CD4-positive, alpha-beta T cell (primary cell): ENCODE measurements around the gene LRRTM4. TPM values are rescaled to one million over a fixed set of nuclear protein-coding genes. Genes with fewer than 3 reads are reported as not detected.

Experiments used
- ATAC-seq: fragments of 200-7000 bp; cut with Tn5 transposase; one replicate; pipeline ENCODE4 v1.10.0; 2022; ENCODE audit warnings: mild to moderate bottlenecking; ENCODE audit not compliant: poor library complexity
- CTCF ChIA-PET: fragments of 350-600 bp; sonication (Branson Sonifier 250); formaldehyde crosslinking; loops from one replicate; lab custom pipeline; 2021; ENCODE audit warnings: antibody characterized with exemption, inconsistent platforms; lab: Charles Lee
- POLR2A ChIA-PET: fragments of 350-600 bp; sonication (Branson Sonifier 250); formaldehyde crosslinking; loops from one replicate; lab custom pipeline; 2021; ENCODE audit warnings: antibody characterized with exemption, inconsistent platforms; lab: Charles Lee
- DNase-seq, 14 experiments: peaks; one replicate each; pipeline ENCODE4 v3.0.0-alpha.2; 2013 to 2020; ENCODE audit warnings: mixed read lengths in 2 of 14
- H3K27ac ChIP-seq, 2 donors: one replicate each; pipeline versions ENCODE4 v1.5.1 to v1.7.0; 2013; ENCODE audit warnings: low read length in 2 of 2, low read depth in 1 of 2, mild to moderate bottlenecking in 1 of 2
- H3K27me3 ChIP-seq, 2 experiments: 1 replicate in 1 of 2; 2 replicates in 1 of 2; pipeline versions ENCODE4 v1.6.1 to v1.7.0; 2013; ENCODE audit warnings: low read length in 2 of 2, control low read depth in 1 of 2, mild to moderate bottlenecking in 1 of 2, moderate library complexity in 1 of 2; ENCODE audit not compliant: insufficient read depth in 2 of 2, control insufficient read depth in 1 of 2
- H3K36me3 ChIP-seq: one replicate; pipeline ENCODE4 v1.6.1; 2013; ENCODE audit warnings: low read length, control low read depth; ENCODE audit not compliant: insufficient read depth
- H3K4me1 ChIP-seq: one replicate; pipeline ENCODE4 v1.6.1; 2013; ENCODE audit warnings: low read length, control low read depth; ENCODE audit not compliant: insufficient read depth
- H3K4me3 ChIP-seq: one replicate; pipeline ENCODE4 v1.5.1; 2013; ENCODE audit warnings: mild to moderate bottlenecking, low read length, moderate library complexity
- H3K9me3 ChIP-seq, 2 experiments: 1 replicate in 1 of 2; 2 replicates in 1 of 2; pipeline versions ENCODE4 v1.6.1 to v1.7.0; 2013; ENCODE audit warnings: low read length in 2 of 2, mild to moderate bottlenecking in 2 of 2, control low read depth in 1 of 2, moderate library complexity in 1 of 2; ENCODE audit not compliant: control insufficient read depth in 1 of 2, insufficient read depth in 1 of 2
- H3K27ac Mint-ChIP-seq: one replicate; pipeline ENCODE4 v1.8.0; 2020; ENCODE audit warnings: mixed read lengths
- H3K27me3 Mint-ChIP-seq: one replicate; pipeline ENCODE4 v1.8.0; 2021; ENCODE audit warnings: mixed read lengths
- H3K36me3 Mint-ChIP-seq: one replicate; pipeline ENCODE4 v1.8.0; 2021; ENCODE audit warnings: low read depth, mixed read lengths
- H3K4me1 Mint-ChIP-seq: one replicate; pipeline ENCODE4 v1.8.0; 2021; ENCODE audit warnings: low read depth, mixed read lengths
- H3K4me3 Mint-ChIP-seq: one replicate; pipeline ENCODE4 v1.8.0; 2020; ENCODE audit warnings: mild to moderate bottlenecking, mixed read lengths
- H3K9me3 Mint-ChIP-seq: one replicate; pipeline ENCODE4 v1.8.0; 2020; ENCODE audit warnings: mixed read lengths
- CTCF ChIP-seq: fragments of 200-600 bp; IDR thresholded peaks from one replicate; pipeline ENCODE4 v1.8.0; 2022; ENCODE audit warnings: antibody characterized with exemption, mild to moderate bottlenecking
- intact Hi-C, 2 experiments: fragments of 100-400 bp; cut with DNase I in 1 of 2; cut with micrococcal nuclease in 1 of 2; formaldehyde crosslinking; loops; one replicate each; pipeline versions ENCODE4 v1.15.1 to v1.9.0; 2023 to 2025; cut with DNase I, micrococcal nuclease
- total RNA-seq, 174 experiments: library from RNA in 2 of 174; stranded (reverse) in 2 of 174; gene quantifications; one replicate each; pipeline ENCODE4 v1.2.3 and lab custom pipeline; 2021 to 2026

Gene LRRTM4
- total RNA-seq, 2 experiments from 2014 or later: not detected

- Histone ChIP-seq H3K36me3 (no peaks in the 10 kb centered on the region), H3K27me3 (no peaks in the 10 kb centered on the region), H3K27ac (no peak overlapping the region), H3K4me3 (no peak overlapping the region), H3K4me1 (no peaks in the 10 kb centered on the region), H3K9me3 (peaks cover 0 to 7% of the 10 kb centered on the region in 2 experiments)
- Mint-ChIP-seq H3K27ac (no peak overlapping the region), H3K4me3 (no peak overlapping the region), H3K9me3 (peaks cover 13% of the 10 kb centered on the region), H3K27me3 (no peaks in the 10 kb centered on the region), H3K4me1 (no peaks in the 10 kb centered on the region), H3K36me3 (no peaks in the 10 kb centered on the region)
- DNase-seq (no peak), ATAC-seq (no peak)
- intact Hi-C loops: no loop called here
- ChIA-PET CTCF (no interaction called here), POLR2A (no interaction called here)
- TF ChIP-seq CTCF: no peak
These were observed 508.2 kb downstream of the LRRTM4 start for GRCh38 chr2:77013953-77014352.

- ATAC-seq (no peak), DNase-seq (no peak)
- Mint-ChIP-seq H3K36me3 (no peaks in the 10 kb centered on the region), H3K4me3 (no peak overlapping the region), H3K27ac (no peak overlapping the region), H3K4me1 (no peaks in the 10 kb centered on the region), H3K9me3 (peaks cover 13% of the 10 kb centered on the region), H3K27me3 (no peaks in the 10 kb centered on the region)
- no peaks in the 10 kb centered on the region for H3K36me3 ChIP-seq
- H3K4me3 ChIP-seq: no peak overlapping the region
- TF ChIP-seq CTCF: no peak
- no peak overlapping the region for H3K27ac ChIP-seq
- no peaks in the 10 kb centered on the region for H3K27me3 ChIP-seq
- ChIA-PET POLR2A (no interaction called here), CTCF (no interaction called here)
- peaks cover 0 to 7% of the 10 kb centered on the region in 2 experiments for H3K9me3 ChIP-seq
- H3K4me1 ChIP-seq: no peaks in the 10 kb centered on the region
- intact Hi-C loops: no loop called here
These were observed 508.7 kb downstream of the LRRTM4 start for GRCh38 chr2:77013457-77013856.

GRCh38 chr2:77009307-77009706, 512.9 kb downstream of the LRRTM4 start:
- DNase-seq: no peak
- Histone ChIP-seq H3K9me3 (peaks cover 0 to 4% of the 10 kb centered on the region in 2 experiments), H3K4me3 (no peak overlapping the region), H3K4me1 (no peaks in the 10 kb centered on the region), H3K27me3 (no peaks in the 10 kb centered on the region), H3K36me3 (no peaks in the 10 kb centered on the region), H3K27ac (no peak overlapping the region)
- Mint-ChIP-seq H3K36me3 (no peaks in the 10 kb centered on the region), H3K4me1 (no peaks in the 10 kb centered on the region), H3K4me3 (no peak overlapping the region), H3K27me3 (no peaks in the 10 kb centered on the region), H3K27ac (no peak overlapping the region), H3K9me3 (peaks cover 19% of the 10 kb centered on the region)
- ATAC-seq: no peak
- CTCF ChIA-PET: no interaction called here
- TF ChIP-seq CTCF: no peak
- intact Hi-C loops: no loop called here
- POLR2A ChIA-PET: no interaction called here
